ENCODE data around the gene TACR1. TPM values are rescaled to one million over a fixed set of nuclear protein-coding genes. Genes with fewer than 3 reads are reported as not detected.
"Not testable (repeated sequence)": the region's sequence is repeated elsewhere in the genome, so short reads cannot be mapped to it uniquely, and the experiment has no call there.

TACR1 gene
- total RNA-seq, 4 donors from 2014 or later: 1.1 to 5.6 TPM; not detected in 2

DNA sequence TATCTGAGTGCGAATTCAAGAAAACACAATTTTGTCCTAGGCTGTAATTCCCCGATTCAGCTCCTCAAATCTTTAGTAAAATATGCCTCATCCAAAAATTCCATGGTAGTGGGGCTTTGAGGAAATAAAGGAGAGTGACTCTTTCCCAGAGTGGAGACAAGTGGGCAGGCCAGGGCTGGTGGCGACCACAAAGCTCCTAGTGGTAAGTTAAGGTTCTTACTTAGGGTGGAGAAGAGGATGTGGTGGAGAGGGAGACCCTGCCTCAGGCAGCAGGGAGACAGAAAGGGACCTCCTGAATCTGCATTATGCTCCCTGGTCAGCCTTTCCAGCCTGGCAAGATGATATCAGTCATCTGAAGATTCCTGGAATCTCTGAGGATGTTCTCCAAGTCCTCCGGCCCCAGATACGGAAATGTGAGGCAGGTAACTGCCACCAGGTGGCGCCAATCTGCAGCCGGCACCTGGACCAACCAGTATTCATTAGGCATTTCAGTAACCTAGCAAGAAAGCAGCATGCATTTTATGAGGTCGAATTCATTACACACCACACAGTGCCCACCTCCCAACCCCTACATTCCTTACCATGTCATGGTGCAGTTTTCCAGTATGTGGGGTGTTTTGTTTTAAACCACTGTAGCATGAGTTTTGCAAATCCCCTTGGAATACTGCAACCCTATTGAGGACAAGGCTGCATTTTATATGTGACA is 134.5 kb downstream of the TACR1 start:
- no peaks in the 10 kb centered on the region for H3K4me1 ChIP-seq
- no peaks in the 10 kb centered on the region for H3K27me3 ChIP-seq
- TF ChIP-seq, protein P1, sequence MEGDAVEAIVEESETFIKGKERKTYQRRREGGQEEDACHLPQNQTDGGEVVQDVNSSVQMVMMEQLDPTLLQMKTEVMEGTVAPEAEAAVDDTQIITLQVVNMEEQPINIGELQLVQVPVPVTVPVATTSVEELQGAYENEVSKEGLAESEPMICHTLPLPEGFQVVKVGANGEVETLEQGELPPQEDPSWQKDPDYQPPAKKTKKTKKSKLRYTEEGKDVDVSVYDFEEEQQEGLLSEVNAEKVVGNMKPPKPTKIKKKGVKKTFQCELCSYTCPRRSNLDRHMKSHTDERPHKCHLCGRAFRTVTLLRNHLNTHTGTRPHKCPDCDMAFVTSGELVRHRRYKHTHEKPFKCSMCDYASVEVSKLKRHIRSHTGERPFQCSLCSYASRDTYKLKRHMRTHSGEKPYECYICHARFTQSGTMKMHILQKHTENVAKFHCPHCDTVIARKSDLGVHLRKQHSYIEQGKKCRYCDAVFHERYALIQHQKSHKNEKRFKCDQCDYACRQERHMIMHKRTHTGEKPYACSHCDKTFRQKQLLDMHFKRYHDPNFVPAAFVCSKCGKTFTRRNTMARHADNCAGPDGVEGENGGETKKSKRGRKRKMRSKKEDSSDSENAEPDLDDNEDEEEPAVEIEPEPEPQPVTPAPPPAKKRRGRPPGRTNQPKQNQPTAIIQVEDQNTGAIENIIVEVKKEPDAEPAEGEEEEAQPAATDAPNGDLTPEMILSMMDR (IDR thresholded peaks at IDR 0.05): peak in 5 of 6 experiments; percentile 43 to 83 (median 62)
- TF ChIP-seq POLR2A (IDR thresholded peaks at IDR 0.05): no peak
- H3K36me3 ChIP-seq: no peaks in the 10 kb centered on the region
- no peak overlapping the region for H3K27ac ChIP-seq
- peak; percentile 39 to 82 (median 62) for DNase-seq
- no peaks in the 10 kb centered on the region for H3K9me3 ChIP-seq
- H3K4me3 ChIP-seq: no peak overlapping the region

DNA sequence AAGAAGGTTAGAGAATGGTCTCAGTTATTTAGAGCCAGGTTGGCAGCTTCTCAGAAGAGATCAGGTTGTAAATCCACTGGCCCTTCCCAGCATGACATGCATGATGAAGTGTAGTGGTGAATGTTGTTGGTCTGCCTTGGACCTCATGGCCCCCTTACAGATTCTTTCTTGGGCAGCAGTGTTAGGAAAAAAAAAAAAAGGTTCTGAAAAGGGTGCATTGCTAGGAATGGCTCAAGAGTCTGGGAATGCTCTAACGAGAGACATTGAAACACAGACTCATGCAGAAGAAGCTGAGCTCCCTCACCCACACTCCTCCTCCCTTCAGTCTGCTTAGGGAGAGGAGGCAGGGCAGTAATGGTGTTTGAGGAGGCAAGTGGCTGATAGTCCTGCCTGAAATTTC is 135.4 kb downstream of the TACR1 start:
- Histone ChIP-seq H3K27me3 (no peaks in the 10 kb centered on the region), H3K9me3 (no peaks in the 10 kb centered on the region), H3K27ac (no peak overlapping the region), H3K36me3 (no peaks in the 10 kb centered on the region), H3K4me1 (no peaks in the 10 kb centered on the region), H3K4me3 (no peak overlapping the region)
- no peak for DNase-seq
- TF ChIP-seq POLR2A (IDR thresholded peaks at IDR 0.05): no peak
- TF ChIP-seq, protein P1 (IDR thresholded peaks at IDR 0.05): no peak

DNA sequence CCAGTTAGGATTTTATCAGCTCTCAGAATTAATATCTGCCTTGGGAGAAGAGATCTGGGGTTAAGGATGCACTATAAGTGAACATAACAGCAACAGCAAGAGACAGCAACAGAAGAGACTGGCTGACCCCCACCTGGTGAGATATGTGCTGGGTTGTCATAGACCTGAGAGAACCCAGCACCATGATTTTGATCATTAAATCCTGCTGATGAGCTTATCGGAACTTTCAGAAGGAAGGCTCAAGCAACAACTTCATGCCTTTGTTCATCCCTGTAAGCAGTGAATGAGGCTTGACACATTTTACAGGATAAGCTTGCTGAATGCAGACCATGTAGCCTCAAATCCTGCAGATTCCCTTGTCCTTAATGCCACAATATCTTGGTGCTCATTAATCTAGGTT is 140.9 kb downstream of the TACR1 start:
- no peaks in the 10 kb centered on the region for H3K27me3 ChIP-seq
- no peak for DNase-seq
- no peak overlapping the region for H3K4me3 ChIP-seq
- H3K36me3 ChIP-seq: no peaks in the 10 kb centered on the region
- H3K9me3 ChIP-seq: no peaks in the 10 kb centered on the region
- no peak overlapping the region for H3K27ac ChIP-seq
- no peaks in the 10 kb centered on the region for H3K4me1 ChIP-seq
- TF ChIP-seq, protein P1 (IDR thresholded peaks at IDR 0.05): no peak
- no peak for TF ChIP-seq POLR2A (IDR thresholded peaks at IDR 0.05)

DNA sequence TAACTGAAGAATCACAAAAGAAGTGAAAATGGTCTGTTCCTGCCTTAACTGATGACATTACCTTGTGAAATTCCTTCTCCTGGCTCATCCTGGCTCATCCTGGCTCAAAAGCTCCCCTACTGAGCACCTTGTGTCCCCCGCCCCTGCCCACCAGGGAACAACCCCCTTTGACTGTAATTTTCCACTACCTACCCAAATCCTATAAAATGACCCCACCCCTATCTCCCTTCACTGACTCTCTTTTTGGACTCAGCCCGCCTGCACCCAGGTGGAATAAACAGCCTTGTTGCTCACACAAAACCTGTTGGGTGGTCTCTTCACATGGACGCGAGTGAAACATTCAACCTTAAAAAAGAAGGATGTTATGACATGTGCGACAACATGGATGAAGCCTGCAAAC is 142.2 kb downstream of the TACR1 start:
- not testable (repeated sequence) for H3K36me3 ChIP-seq, H3K9me3 ChIP-seq, H3K4me1 ChIP-seq, H3K27me3 ChIP-seq, H3K4me3 ChIP-seq, DNase-seq, H3K27ac ChIP-seq

DNA sequence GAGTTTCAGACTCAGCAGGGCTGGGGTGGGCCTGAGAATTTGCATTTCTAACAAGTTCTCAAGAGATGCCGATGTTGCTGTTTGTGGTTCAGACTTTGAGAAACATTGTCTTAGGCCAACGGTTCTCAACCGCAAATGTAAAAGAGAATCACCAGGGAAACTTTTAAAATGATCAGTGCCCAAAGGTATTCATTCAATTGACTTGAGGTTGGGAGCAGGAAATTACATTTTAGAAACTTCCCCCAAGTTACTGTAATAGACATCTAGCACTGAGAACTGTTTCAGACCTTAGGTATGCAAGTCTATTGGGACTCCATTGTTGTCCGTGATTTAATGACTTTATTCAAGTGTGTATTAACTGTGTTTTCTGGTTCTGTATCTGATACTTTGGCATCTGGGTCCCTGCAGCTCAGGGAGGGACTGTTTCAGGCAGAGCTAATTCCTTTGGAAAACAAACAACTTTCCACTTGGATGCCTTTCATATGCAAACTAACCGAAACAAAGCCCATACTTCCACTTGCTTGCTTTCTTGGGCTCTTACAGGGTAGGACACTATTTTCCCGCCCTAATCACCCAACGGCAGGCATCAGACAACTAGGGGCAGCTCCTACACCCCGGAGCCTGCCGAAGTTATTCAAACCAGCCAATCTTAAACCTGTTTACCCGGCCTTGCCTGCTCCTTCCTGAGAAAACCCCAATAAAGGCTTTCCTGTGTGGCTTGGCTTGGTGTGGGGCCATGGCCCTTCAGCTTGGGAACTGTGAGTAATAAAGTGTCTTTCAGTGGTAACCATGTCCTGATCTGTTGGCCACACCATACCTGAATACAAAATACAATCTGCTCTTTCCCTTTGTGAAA is 143.3 kb downstream of the TACR1 start:
- H3K9me3 ChIP-seq: no peaks in the 10 kb centered on the region
- no peaks in the 10 kb centered on the region for H3K4me1 ChIP-seq
- no peaks in the 10 kb centered on the region for H3K36me3 ChIP-seq
- DNase-seq: no peak
- H3K27ac ChIP-seq: no peak overlapping the region
- H3K4me3 ChIP-seq: no peak overlapping the region
- no peaks in the 10 kb centered on the region for H3K27me3 ChIP-seq
- TF ChIP-seq POLR2A (IDR thresholded peaks at IDR 0.05): no peak
- TF ChIP-seq, protein P1 (IDR thresholded peaks at IDR 0.05): no peak

DNA sequence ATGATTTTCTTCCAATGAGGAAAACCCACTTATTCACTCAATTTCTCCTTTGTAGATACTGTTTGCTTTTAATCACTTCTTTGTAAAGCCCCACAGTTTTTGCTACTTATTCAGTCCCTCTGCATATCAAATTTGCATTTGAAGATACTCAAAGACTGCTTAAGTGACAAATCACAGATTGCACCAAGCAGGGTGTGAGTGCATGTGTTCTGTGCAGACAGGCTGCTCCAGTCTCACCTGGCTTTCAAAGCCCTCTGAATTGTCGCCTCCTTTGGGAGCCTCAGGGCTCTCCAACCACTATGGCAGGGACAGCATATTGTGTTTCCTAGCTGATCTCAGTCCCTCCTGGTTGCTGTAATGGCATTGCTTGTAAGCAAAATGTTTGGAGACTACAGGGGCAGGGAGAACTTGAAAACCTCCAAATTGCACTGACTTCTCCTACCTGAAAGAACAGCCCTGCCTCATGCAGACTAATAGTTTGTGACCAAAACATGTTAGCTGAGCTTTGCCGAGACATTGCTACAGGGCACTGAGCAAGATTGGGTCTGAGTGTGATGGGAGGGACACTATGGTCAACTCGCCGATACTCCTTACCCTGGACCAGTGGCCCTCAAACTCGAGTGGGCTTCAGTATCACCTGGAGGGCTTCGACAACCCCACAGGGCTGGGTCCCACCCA is 144.0 kb downstream of the TACR1 start:
- Histone ChIP-seq H3K9me3 (no peaks in the 10 kb centered on the region), H3K27ac (no peak overlapping the region), H3K27me3 (no peaks in the 10 kb centered on the region), H3K36me3 (no peaks in the 10 kb centered on the region), H3K4me1 (no peaks in the 10 kb centered on the region), H3K4me3 (no peak overlapping the region)
- TF ChIP-seq, protein P1 (IDR thresholded peaks at IDR 0.05): no peak
- no peak for TF ChIP-seq POLR2A (IDR thresholded peaks at IDR 0.05)
- no peak for DNase-seq

Measured in Peyer's patch (tissue), 4 donors.